ENCODE measurements around the gene P2RX3.
"Not testable (repeated sequence)": the region's sequence is repeated elsewhere in the genome, so short reads cannot be mapped to it uniquely, and the experiment has no call there.

The P2RX3 gene

DNA sequence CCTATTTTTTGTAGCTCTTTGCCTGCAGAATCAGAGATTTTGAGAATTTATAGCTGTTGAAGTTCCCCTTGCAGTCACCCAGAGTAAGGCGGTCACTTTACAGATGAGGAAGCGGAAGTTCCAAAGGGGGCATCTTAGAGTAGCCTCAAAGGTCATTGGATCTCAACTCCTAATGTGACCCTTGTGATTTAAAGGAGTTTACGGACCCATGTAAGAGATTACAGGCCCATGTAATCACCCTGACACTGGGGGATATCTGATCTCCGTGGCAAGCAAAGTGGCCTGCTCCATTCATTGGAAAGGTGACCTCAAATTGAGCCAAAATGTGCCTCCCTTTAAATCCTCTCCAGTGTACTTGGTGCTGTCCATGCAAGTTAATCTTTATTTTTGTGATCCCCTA lies 15.7 kb downstream of the P2RX3 start:
- DNase-seq = no peak

DNA sequence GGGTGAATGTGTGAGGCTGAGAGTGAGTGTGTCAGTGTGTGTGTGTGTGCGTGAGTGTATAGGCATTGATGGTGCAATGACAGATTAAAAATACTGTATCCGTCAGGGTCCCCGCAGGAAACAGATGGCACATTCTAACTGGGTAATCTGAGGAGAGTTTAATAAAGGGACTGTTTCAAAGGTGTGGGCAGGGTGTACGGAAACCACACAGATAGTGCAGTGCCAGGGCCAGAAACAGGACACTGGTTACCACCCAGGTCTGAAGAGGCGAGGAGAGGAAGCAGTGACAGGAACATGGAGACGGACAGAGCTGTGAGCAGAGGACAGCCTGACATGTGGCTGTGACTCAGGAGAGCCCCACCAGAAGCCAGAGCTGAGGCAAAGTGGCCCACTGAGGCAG lies 16.5 kb downstream of the P2RX3 start:
- DNase-seq = no peak

DNA sequence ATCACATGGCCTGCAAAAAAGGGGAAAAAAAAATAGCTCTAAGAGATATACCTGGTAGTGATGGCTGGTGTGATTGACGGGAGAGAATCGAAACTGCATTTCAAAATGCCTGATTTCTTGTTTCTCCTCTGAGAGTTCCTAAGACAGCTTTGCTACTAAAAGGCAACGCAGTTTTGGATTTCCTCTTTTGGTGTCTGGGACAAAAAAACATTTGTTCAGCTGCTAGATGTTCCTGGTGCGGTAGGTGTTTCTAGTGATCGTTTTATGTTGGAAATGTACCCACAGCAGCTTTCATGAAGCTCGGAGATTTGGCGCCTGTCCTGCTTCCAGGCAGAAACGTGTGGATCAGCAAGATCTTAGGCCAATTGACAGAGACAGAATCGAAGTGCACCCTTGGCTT lies 18.1 kb downstream of the P2RX3 start:
- no peak for DNase-seq

DNA sequence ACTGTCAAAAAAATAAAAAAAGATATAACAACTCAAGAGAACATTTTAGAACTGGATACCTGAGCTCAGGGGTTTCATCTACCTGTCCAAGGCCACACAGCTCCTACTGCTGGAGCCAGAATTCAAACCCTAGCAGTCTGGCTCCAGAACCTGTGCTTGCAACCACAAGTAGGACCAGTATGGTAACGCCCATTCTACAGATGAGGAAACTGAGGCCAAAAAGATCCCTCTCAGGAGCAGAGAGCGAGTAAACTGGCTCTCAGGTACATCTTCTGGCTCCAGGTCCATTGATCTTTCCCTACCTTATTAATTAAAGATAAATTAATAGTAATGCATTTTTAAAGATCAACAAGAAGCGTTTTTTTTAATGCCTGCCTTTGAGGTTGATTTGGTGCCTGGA lies 19.2 kb downstream of the P2RX3 start:
- DNase-seq = no peak

DNA sequence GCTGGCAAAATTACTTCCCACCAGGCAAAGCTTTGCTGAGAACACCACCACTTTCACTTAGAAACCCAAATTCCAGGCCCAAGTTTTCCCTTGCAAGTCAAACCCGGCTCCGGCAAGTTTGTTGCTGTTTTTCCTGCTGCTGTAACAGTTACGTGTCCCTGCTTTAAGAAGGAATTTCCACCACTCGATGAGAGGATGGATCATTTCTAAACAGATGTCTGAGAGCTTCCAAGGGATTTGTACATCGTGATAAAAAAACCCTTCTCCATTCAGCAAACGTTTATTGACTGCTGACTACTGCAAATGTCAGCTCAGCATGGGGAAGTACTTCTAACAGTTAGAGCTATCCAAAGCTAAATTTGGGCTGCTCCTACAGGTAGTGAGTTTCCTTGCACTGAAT lies 19.7 kb downstream of the P2RX3 start:
- no peak for DNase-seq

DNA sequence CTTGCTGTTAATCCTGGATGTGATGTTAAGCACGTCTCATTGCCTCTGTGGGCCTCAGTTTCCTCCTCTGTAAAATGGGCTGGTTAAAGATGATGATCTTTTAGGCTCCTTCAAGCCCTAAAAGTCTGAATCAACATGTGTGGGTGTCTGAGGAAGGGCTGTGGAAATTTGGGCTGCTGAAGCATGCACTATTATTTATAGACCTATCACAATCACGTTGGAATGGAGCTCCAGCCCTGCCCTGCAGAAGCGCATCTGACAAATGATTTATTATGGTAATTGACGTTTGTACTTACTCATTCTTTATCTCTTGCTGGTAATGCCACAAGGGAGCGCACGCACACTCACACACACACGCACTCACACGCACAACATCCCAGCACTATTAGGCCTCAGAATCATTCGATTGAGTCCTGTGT lies 20.4 kb downstream of the P2RX3 start:
- no peak for DNase-seq

DNA sequence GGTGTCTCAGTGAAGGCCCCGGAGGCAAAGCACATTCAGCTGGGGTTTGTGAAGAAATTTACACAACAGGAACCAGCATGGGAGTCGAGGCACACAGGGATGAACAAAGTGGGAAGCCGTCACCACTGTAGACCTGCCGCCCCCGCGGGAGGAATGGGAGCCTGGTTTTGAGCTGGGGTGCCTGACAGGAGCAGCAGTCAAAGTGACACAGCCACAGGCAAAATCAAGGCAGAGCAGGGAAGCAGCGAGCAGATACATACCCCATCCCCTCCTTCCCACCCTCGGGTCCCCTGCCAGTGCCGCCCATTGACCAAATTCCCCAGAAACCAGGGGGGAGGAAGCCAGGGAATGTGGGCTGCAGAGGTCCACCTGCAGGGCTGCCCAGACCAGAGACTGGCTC lies 20.8 kb downstream of the P2RX3 start:
- DNase-seq = no peak

DNA sequence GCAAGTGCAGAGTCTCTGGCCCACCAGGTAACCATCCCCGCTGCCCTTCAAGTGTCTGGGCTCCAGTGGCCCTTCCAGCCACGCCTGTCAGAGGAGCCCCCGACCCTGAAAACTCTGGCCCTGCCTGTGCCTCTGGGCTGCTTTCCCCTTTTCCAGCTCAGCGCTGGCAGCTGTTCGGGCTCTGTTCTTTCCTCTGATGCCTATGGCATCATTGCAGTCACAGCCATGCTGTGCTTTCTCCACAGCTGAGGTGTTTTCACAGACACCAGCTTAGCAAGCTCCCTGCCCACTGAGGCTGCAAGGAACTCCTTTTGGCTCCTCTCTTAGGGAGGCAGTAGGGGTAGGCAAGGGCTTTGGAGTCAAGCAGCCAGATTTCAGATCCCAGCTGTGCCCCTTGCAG lies 21.2 kb downstream of the P2RX3 start:
- DNase-seq = no peak

DNA sequence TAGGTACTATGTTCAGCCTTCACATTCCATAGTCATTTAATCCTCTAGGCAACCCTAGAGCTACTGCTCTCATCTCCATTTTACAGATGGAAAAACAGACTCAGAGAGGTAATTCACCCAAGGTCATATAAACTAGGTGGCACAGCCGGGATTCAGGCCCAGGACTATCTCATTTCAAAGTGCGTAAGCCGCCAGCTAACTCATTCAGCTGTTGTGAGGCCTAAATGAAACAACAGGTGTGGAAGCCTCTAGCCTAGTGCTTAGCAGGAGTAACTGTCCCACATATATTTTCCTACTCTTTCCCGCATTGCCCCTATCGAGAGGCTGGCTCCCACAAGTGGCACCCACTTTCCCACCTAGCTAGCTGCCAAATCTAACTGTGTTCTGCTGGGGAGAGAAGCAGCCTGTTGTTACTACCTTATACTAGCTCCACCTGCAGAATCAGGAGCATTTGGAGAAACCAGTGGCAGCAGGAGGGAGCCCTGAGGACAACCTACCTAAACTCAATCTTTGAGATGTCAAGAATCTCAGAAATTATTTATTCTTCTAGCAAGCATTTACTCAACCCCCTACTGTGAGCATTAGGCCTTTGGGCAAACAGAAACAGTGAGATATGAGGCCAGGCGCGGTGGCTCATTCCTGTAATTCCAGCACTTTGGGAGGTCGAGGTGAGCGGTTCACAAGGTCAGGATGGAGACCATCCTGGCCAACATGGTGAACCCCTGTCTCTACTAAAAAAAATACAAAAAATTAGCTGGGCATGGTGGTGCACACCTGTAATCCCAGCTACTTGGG lies 21.9 kb downstream of the P2RX3 start:
- no peak for DNase-seq

DNA sequence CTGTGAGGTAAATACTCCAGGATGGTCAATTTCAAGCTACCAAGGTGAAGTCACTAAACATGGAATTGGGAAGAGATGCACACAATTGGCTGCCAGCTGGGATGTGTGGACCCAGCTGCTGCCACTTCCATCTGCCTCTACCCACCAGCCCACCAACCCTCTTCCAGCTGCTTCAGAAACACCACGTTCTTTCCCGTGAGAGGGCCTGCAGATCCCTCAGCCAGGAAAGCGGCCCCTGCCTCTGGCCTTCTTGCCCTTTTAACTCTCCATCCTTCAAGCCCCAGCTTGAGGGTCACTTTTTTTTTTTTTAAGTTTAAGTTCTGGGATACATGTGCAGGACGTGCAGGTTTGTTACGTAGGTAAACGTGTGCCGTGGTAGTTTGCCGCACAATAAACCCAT lies 22.8 kb downstream of the P2RX3 start:
- no peak for DNase-seq

DNA sequence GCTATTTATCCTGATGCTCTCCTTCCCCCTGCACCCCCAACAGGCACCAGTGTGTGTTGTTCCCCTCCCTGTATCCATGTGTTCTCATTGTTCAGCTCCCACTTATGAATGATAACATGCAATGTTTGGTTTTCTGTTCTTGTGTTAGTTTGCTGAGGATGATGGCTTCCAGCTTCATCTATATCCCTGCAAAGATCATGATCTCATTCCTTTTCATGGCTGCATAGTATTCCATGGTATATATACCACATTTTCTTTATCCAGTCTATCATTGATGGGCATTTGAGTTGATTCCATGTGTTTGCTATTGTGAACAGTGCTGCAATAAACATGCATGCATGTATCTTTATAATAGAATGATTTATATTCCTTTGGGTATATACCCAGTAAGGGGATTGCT lies 23.3 kb downstream of the P2RX3 start:
- not testable (repeated sequence) for DNase-seq

DNA sequence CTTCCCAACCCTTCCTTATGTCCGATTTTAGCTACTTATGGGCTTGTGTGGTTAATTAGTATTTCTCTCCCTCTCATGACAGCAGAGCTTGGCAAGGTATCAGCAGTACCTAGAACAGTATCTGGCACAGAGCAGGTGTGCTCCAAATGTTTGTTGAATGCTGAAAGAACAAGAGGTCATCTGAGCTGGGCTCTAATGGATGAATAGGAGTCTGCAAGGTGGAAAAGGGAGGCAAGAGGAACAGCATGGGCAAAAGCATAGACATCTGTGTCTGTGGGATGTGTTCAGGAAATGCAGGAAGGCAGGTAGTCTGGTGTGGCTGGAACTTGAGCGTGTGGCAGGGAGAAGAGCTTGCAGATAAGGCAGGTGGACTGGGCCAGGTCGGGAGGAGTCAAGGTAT lies 23.8 kb downstream of the P2RX3 start:
- no peak for DNase-seq

DNA sequence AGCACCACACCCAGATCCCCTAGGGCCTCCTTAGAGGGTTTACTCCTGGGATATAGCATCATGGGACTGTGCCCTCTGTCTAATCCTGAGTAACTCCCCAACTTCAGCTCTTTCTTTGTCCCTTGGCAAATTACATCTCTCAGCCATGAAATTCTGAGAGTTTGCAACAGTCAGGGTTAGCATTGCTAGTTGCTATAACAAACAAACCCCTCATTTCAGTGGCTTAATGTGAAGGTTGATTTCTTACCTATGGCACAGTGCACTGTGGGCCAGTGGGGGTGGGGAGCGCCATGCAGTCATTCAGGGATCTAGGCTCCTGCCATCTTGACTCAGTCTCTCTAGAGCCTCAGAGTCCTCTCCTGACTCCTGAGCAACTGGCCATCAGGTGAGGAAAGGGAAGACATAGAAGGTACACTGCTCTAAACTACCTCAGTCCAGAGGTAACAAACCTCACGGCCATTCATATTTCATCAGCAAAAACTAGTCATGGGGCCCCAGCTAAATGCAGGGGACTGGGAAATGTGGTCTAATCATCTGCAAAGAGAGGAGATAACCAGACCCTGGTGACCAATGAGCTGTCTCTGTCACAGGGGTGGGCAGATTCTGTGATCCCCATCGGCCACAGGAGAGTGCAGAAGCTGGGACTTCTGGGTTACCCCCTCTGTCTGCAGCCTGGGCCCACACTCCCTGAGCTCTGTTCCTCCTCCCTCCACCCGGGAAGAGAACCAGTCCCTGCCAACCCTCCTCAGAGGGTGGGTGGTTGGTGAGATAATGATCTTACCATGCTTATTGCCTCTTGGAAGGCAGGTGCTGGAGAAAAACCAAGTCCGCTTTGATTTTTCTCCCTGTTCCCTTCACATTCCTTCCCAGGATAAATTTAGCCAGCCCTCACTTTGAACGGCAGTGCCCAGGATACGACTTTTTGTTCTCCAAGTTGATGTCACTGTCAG lies 25.3 kb downstream of the P2RX3 start:
- no peak for DNase-seq

DNA sequence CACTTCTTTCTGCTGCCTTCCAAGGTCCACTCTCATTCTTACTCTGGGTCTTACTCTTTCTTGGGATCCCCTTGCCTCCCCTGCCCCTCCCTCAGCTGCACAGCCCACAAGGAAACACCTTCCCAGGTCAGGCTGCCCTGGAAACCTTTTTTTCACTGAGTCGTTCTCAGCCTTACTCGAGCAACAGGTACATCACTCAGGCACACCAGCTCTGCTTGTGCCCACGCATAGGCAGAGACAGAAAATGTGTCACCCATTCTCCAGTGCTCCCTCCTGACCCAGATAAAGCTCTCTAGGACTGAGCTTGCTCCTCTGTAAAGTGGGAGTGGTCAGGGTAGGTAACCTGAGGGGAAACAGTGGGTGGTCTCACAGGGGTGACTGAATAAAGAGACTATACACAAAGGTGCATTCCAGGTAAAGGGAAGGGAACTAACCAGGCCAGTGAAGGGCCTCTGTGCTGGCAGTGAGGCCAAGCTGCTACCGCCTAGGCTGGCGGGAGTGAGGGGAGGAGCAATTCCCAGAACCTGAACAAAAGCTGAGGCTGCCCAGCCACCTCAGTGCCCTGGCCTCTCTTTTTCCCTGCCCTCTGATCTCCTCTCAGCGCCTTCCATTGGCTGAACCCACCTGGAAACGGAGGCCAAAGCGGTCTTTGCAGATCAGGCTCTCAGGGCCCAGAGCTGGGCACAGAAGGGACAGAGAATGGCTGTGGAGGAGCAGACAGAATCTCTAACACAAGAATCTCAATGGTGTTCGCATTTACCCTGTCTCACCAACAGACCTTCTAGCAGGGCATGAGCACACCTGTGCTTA lies 26.9 kb downstream of the P2RX3 start:
- no peak for DNase-seq

DNA sequence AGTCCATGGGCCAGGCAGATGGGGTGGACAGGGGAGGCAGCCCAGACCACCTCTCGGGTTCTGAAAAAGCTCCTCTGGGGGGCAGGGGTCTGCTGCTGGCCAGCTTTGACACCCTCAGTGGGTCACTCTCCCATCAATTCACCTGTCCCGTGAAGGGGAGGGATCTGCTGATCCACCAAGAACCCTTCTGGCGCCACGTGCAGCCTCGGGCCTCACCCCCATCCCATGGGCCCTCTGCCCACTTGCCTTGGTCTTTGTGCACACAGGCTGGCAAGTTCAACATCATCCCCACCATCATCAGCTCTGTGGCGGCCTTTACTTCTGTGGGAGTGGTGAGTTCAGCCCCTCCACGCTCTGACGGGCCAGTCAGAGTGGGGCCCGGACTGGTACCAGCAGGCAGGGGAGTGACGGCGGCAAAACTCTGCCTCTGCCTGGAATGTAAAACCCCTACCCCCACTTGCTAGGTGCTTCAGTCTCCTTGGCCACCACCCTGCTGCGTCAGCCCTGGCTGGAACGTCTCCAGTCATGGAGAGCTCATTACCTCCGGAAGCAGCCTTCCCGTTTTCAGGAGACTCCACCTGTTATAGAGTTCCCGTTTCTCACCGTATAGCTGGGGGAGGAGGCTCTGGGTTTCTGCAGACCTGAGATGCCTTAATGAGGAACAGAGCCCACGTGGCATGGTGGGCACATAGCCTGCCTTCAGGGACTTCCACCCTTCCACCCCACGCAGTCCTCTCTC lies 30.1 kb downstream of the P2RX3 start:
- DNase-seq = no peak

DNA sequence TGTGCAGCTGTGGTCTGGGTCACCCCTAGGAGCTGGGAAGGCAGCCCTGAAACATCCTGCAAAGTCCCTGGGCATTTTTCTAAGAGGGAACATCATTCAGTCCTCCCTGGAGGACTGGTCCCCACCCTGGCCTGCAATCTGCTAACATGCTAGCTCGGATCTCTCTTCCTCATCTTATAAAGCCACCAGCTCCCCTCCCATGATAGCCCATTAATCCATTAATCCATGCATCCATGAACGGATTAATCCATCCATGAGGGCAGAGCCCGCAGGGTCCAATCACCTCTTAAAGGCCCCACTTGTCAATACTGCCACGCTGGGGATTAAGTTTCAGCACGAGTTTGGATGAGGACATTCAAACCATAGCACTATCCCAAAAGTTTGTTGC lies 30.7 kb downstream of the P2RX3 start:
- DNase-seq = no peak

DNA sequence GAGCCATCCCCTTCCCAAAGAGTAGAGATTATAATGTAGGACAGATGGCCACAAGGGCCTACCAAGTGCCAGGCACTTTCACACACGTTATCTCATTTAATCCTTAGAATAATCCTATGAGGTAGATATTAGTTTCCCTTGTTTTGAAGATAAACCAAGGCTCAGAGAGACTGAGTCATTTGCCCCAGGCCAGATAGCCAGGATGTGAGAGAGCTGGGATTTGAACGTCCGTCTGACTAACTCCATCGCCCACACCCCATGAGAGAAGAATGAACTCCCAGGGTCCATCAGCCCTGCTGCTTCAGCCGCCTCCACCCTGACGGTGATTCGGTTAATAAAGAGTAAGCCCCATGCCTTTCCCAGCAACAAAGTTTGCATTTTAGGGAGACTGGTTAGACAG lies 32.1 kb downstream of the P2RX3 start:
- no peak for DNase-seq

DNA sequence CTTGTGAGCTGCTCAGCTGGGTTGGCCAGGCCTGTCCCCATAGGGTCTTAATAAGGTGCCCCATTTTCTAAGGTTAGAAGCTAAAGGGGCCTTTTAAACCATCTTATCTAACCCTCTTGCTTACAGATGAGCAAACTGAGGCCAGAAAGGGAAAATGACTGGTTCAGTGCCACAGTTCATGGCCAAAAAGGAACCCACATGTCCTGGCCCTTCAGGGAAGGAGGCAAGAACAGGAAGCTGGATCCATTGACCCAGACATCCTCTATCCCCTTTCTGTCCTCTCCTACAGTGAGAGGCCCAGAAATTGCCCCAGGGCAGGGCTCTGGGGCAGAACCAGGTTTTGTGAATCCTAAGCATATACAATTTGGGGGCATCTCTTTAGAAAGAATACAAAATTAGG lies 32.8 kb downstream of the P2RX3 start:
- DNase-seq = no peak

DNA sequence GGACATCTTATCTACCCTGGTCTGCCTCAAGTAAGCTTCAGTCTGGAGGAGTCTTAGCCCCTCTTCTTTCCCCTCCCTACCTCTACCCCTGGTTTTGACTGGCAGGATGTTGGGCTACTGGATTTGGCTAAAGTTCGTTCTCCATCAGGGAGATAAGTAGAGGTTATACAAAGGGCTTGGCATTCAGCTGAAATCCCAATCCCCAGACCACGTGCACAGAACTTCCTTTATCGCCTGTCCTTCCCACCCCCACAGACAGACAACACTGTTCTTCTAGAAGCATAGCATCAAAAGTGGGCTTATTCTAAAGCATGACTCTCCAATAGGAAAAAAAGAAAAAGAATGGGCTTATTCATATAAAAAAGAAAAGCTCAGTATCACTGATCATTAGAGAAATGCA lies 35.0 kb downstream of the P2RX3 start:
- no peak for DNase-seq

DNA sequence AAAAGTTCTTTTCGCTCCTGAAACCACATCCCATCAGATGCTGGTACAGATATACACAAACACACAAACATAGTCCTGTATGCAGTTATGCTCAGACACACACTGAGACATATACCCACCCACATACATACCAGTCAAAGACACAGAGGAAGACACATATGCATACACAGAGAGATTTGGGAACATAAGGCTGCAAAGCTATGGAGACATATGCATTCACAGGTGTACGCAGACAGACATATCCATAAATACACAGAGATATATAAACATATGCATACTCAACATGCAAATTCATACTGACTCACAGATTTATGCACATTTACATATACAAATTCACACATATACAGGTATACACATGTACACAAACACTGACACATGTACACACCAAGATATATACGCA lies 36.8 kb downstream of the P2RX3 start:
- DNase-seq = no peak

DNA sequence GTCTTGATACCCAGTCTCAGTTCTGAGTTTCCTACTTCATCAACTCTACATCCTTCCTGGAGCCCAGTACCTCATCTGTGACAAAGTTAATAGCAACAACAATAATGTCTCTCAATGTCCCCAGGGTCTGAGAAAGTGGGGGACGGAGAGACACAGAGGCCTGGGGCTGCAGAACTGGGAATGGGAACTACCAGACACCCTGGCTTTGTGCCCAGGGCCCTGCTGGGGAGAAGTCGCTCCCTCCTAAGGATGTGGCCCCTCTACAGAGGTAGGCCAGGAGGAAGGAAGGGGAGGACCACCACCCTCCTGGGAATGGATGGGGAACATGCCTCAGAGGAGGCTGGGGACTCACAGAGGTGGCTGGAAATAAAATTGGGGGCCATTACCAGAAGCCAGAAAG lies 37.3 kb downstream of the P2RX3 start:
- DNase-seq = no peak

All from CD4-positive, alpha-beta T cell treated with Interleukin-10 for 1 hour (primary cell).